HG02870 (cell line): ENCODE data around the gene ANKRD23.

Experiments
- ATAC-seq: cut with Tn5 transposase; IDR thresholded peaks from one replicate; pipeline ENCODE4 v1.9.1; 2021; ENCODE audit warnings: mild to moderate bottlenecking, moderate library complexity; ENCODE audit not compliant: unreplicated experiment

Gene ANKRD23

GRCh38 chr2:96877631-96878092, 33.8 kb upstream of the ANKRD23 start:
- no peak for ATAC-seq

- no peak for ATAC-seq
Observed at GRCh38 chr2:96877042-96877451, 33.2 kb upstream of the ANKRD23 start.

GRCh38 chr2:96876269-96877041, 32.6 kb upstream of the ANKRD23 start:
- ATAC-seq = no peak

GRCh38 chr2:96875498-96876268, 31.9 kb upstream of the ANKRD23 start:
- no peak for ATAC-seq

GRCh38 chr2:96874198-96874831, 30.5 kb upstream of the ANKRD23 start:
- ATAC-seq = no peak

GRCh38 chr2:96873651-96874096, 29.9 kb upstream of the ANKRD23 start:
- no peak for ATAC-seq

- ATAC-seq = no peak
Observed at GRCh38 chr2:96872591-96873349, 28.9 kb upstream of the ANKRD23 start.

- ATAC-seq = no peak
Observed at GRCh38 chr2:96870626-96871255, 26.9 kb upstream of the ANKRD23 start.

- no peak for ATAC-seq
Observed at GRCh38 chr2:96869822-96870625, 26.2 kb upstream of the ANKRD23 start, which contains the start of gene SEMA4C. SEMA4C (minus strand) TSS chr2:96870080; CDS start chr2:96867886, 2,194 bp downstream.

GRCh38 chr2:96869281-96869821, 25.5 kb upstream of the ANKRD23 start:
- ATAC-seq = no peak

- ATAC-seq = no peak
Observed at GRCh38 chr2:96868555-96869280, 24.9 kb upstream of the ANKRD23 start.

GRCh38 chr2:96867756-96868554, 24.1 kb upstream of the ANKRD23 start:
- no peak for ATAC-seq

- no peak for ATAC-seq
Observed at GRCh38 chr2:96866986-96867755, 23.4 kb upstream of the ANKRD23 start.

GRCh38 chr2:96866586-96866985, 22.8 kb upstream of the ANKRD23 start:
- ATAC-seq = no peak

GRCh38 chr2:96866149-96866548, 22.3 kb upstream of the ANKRD23 start:
- no peak for ATAC-seq

GRCh38 chr2:96865654-96866053, 21.8 kb upstream of the ANKRD23 start:
- ATAC-seq = no peak
